A204.1 (cell line): ENCODE results near the gene ETV3L.
"Not testable (repeated sequence)": the region's sequence is repeated elsewhere in the genome, so short reads cannot be mapped to it uniquely, and the experiment has no call there.

ENCODE experiments used
- FAIRE-seq: peaks from 2 replicates; lab custom pipeline; 2012; peaks lifted over from hg19 to GRCh38; lab: Jason Lieb, UNC

Gene ETV3L

GRCh38 chr1:157104598-157105293 is 5.1 kb upstream of the ETV3L start:
- FAIRE-seq = no peak

GRCh38 chr1:157103268-157103667 is 3.7 kb upstream of the ETV3L start:
- FAIRE-seq = no peak

GRCh38 chr1:157101149-157101548 is 1.5 kb upstream of the ETV3L start:
- FAIRE-seq = no peak

GRCh38 chr1:157098987-157099632 is 498 bp downstream of the ETV3L start:
- FAIRE-seq = not testable (repeated sequence)

GRCh38 chr1:157098519-157098918 is 1.1 kb downstream of the ETV3L start:
- no peak for FAIRE-seq

GRCh38 chr1:157097692-157098091 is 1.9 kb downstream of the ETV3L start:
- FAIRE-seq = no peak

- no peak for FAIRE-seq
These were observed 2.7 kb downstream of the ETV3L start for GRCh38 chr1:157096881-157097280.

- no peak for FAIRE-seq
These were observed 4.1 kb downstream of the ETV3L start for GRCh38 chr1:157095551-157095950.

- FAIRE-seq = no peak
These were observed 4.5 kb downstream of the ETV3L start for GRCh38 chr1:157095091-157095490.

- FAIRE-seq = no peak
These were observed 6.8 kb downstream of the ETV3L start for GRCh38 chr1:157092831-157093230.

- no peak for FAIRE-seq
These were observed 7.8 kb downstream of the ETV3L start for GRCh38 chr1:157091668-157092273.

- FAIRE-seq = no peak
These were observed 8.4 kb downstream of the ETV3L start for GRCh38 chr1:157091186-157091585.

GRCh38 chr1:157090771-157091170 is 8.8 kb downstream of the ETV3L start:
- no peak for FAIRE-seq

- FAIRE-seq = no peak
These were observed 9.4 kb downstream of the ETV3L start for GRCh38 chr1:157090196-157090647.

GRCh38 chr1:157089789-157090188 is 9.8 kb downstream of the ETV3L start:
- no peak for FAIRE-seq

GRCh38 chr1:157088607-157089006 is 11.0 kb downstream of the ETV3L start:
- no peak for FAIRE-seq

- no peak for FAIRE-seq
These were observed 12.6 kb downstream of the ETV3L start for GRCh38 chr1:157087030-157087429.

- no peak for FAIRE-seq
These were observed 13.3 kb downstream of the ETV3L start for GRCh38 chr1:157086299-157086698.

- FAIRE-seq = no peak
These were observed 14.2 kb downstream of the ETV3L start for GRCh38 chr1:157085421-157085820.

- no peak for FAIRE-seq
These were observed 14.9 kb downstream of the ETV3L start for GRCh38 chr1:157084720-157085119.

GRCh38 chr1:157081707-157082106 is 17.9 kb downstream of the ETV3L start:
- no peak for FAIRE-seq

- no peak for FAIRE-seq
These were observed 18.9 kb downstream of the ETV3L start for GRCh38 chr1:157080714-157081113.

- FAIRE-seq = no peak
These were observed 22.2 kb downstream of the ETV3L start for GRCh38 chr1:157077394-157077793.
